ENCODE results near the gene FREM2. TPM values are rescaled to one million over a fixed set of nuclear protein-coding genes. Genes with fewer than 3 reads are reported as not detected.

Gene FREM2
- total and polyA plus RNA-seq, 2 of the 13 experiments (the other 11 are each of a cell fraction or from before 2014, with no cell fraction given), result not detected

DNA sequence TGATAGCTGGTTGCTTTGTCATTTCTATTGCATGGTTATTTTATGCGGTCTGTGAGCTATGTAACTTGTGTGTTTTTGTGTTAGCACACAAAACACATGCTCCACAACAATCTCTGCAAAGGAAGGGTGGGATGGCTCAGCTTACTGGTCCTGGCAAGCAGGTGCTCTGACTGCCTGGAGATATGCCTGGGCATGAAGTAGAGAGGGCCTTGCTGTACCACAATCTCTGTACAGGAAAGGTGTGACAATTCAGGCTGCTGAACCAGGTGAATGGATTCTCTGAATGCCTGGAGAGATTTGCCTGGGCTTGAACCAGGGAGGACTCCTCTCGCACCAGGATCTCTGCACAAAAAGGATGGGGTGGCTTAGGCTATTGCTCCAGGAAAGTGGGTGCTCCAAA lies 234.2 kb downstream of the FREM2 start:
- in situ Hi-C loops (cut with HindIII; ENCODE audit: extremely low pct_ligation_motif_present, low pct_unique_long_range_greater_than_20kb), result no loop called here
- Histone ChIP-seq H3K9me3 (ENCODE audit: low read length) (no peaks in the 10 kb centered on the region), H3K27ac (ENCODE audit: extremely low read length, insufficient read depth, low read length) (no peak overlapping the region), H3K4me2 (ENCODE audit: low read depth, low read length) (no peak overlapping the region), H3K36me3 (replicated peaks in 1 of 2; ENCODE audit: control insufficient read depth in 1 of 2, insufficient read depth in 2 of 2, low read length in 2 of 2) (no peaks in the 10 kb centered on the region), H3K4me1 (ENCODE audit: insufficient read depth, low read length) (no peaks in the 10 kb centered on the region), H3K4me3 (replicated peaks in 1 of 3; ENCODE audit: insufficient read depth in 1 of 3, low read depth in 2 of 3, low read length in 3 of 3) (no peak overlapping the region), H2AFZ (ENCODE audit: low read length) (no peak overlapping the region), H3K9ac (ENCODE audit: insufficient read depth, low read depth, low read length) (no peak overlapping the region), H4K20me1 (ENCODE audit: insufficient read depth, low read length) (no peaks in the 10 kb centered on the region), H3K27me3 (ENCODE audit: control insufficient read depth in 1 of 2, insufficient read depth in 2 of 2, low read length in 2 of 2) (0 out of 5 replicates have a peak, but pooled peaks cover 0 to 7% of the 10 kb centered on the region in 2 experiments), H3K79me2 (ENCODE audit: insufficient read depth, low read length) (no peaks in the 10 kb centered on the region)
- 46% methylated on average over 1 of the region's 2 CpGs for WGBS (ENCODE audit: low lambda C conversion rate)
- ChIA-PET POLR2A (no interaction called here), CTCF (ENCODE audit: low intra/inter-chr PET ratio, low total read pairs) (no interaction called here)
- no peak for DNase-seq (ENCODE audit: low spot score)
- FAIRE-seq, result no peak
- no TSS peak for BruUV-seq (replicated peaks)
- ATAC-seq, result no peak
- TF ChIP-seq PHF21A (CRISPR knock-in tag; IDR thresholded peaks at IDR 0.05) (no peak), HIVEP1 (CRISPR knock-in tag; IDR thresholded peaks at IDR 0.05) (no peak), NFKBIZ (CRISPR knock-in tag; IDR thresholded peaks at IDR 0.05) (no peak), RFX3 (CRISPR knock-in tag; IDR thresholded peaks at IDR 0.05) (no peak), ZNF510 (CRISPR knock-in tag; IDR thresholded peaks at IDR 0.05; ENCODE audit: low read depth) (no peak), ARID2 (CRISPR knock-in tag; IDR thresholded peaks at IDR 0.05; ENCODE audit: borderline replicate concordance) (no peak), ZBTB38 (CRISPR knock-in tag; IDR thresholded peaks at IDR 0.05) (no peak), POLR2AphosphoS5 (IDR thresholded peaks at IDR 0.05; ENCODE audit: low read depth, low read length) (no peak), CEBPB (IDR thresholded peaks at IDR 0.05; ENCODE audit: borderline replicate concordance, low read depth, low read length) (no peak), ZNF7 (CRISPR knock-in tag; IDR thresholded peaks at IDR 0.05) (no peak)
- TF ChIP-seq, protein P1, sequence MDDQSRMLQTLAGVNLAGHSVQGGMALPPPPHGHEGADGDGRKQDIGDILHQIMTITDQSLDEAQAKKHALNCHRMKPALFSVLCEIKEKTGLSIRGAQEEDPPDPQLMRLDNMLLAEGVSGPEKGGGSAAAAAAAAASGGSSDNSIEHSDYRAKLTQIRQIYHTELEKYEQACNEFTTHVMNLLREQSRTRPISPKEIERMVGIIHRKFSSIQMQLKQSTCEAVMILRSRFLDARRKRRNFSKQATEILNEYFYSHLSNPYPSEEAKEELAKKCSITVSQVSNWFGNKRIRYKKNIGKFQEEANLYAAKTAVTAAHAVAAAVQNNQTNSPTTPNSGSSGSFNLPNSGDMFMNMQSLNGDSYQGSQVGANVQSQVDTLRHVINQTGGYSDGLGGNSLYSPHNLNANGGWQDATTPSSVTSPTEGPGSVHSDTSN (CRISPR knock-in tag; IDR thresholded peaks at IDR 0.05; ENCODE audit: borderline replicate concordance), result no peak
- TF ChIP-seq, protein P2, sequence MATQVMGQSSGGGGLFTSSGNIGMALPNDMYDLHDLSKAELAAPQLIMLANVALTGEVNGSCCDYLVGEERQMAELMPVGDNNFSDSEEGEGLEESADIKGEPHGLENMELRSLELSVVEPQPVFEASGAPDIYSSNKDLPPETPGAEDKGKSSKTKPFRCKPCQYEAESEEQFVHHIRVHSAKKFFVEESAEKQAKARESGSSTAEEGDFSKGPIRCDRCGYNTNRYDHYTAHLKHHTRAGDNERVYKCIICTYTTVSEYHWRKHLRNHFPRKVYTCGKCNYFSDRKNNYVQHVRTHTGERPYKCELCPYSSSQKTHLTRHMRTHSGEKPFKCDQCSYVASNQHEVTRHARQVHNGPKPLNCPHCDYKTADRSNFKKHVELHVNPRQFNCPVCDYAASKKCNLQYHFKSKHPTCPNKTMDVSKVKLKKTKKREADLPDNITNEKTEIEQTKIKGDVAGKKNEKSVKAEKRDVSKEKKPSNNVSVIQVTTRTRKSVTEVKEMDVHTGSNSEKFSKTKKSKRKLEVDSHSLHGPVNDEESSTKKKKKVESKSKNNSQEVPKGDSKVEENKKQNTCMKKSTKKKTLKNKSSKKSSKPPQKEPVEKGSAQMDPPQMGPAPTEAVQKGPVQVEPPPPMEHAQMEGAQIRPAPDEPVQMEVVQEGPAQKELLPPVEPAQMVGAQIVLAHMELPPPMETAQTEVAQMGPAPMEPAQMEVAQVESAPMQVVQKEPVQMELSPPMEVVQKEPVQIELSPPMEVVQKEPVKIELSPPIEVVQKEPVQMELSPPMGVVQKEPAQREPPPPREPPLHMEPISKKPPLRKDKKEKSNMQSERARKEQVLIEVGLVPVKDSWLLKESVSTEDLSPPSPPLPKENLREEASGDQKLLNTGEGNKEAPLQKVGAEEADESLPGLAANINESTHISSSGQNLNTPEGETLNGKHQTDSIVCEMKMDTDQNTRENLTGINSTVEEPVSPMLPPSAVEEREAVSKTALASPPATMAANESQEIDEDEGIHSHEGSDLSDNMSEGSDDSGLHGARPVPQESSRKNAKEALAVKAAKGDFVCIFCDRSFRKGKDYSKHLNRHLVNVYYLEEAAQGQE (IDR thresholded peaks at IDR 0.05; ENCODE audit: borderline replicate concordance in 1 of 2, low read depth in 1 of 2, low read length in 2 of 2), result no peak
- intact Hi-C loops (cut with micrococcal nuclease; ENCODE audit: unreplicated experiment), result no loop called here
